ENCODE measurements around the gene CCDC106.

CCDC106 gene

GRCh38 chr19:55686311-55687050 lies 38.5 kb downstream of the CCDC106 start:
- DNase-seq = no peak

- DNase-seq = no peak
Measured at GRCh38 chr19:55687281-55688201, 39.5 kb downstream of the CCDC106 start.

GRCh38 chr19:55688422-55689218 lies 40.6 kb downstream of the CCDC106 start:
- DNase-seq = no peak

- no peak for DNase-seq
Measured at GRCh38 chr19:55689411-55690108, 41.5 kb downstream of the CCDC106 start.

GRCh38 chr19:55690109-55690768 lies 42.2 kb downstream of the CCDC106 start:
- DNase-seq = no peak

- DNase-seq = no peak
Measured at GRCh38 chr19:55690769-55691545, 42.9 kb downstream of the CCDC106 start.

- DNase-seq = peak; percentile 1
Measured at GRCh38 chr19:55691561-55692481, 43.8 kb downstream of the CCDC106 start.

GRCh38 chr19:55692681-55693081 lies 44.7 kb downstream of the CCDC106 start:
- no peak for DNase-seq

GRCh38 chr19:55693336-55693974 lies 45.4 kb downstream of the CCDC106 start:
- no peak for DNase-seq

GRCh38 chr19:55694241-55694655 lies 46.2 kb downstream of the CCDC106 start:
- no peak for DNase-seq

GRCh38 chr19:55694656-55695491 lies 46.9 kb downstream of the CCDC106 start:
- DNase-seq = no peak

- no peak for DNase-seq
Measured at GRCh38 chr19:55695511-55696290, 47.7 kb downstream of the CCDC106 start.

GRCh38 chr19:55696301-55697068 lies 48.5 kb downstream of the CCDC106 start:
- no peak for DNase-seq

- no peak for DNase-seq
Measured at GRCh38 chr19:55697069-55697440, 49.0 kb downstream of the CCDC106 start.

GRCh38 chr19:55697698-55698097 lies 49.7 kb downstream of the CCDC106 start:
- DNase-seq = no peak

GRCh38 chr19:55698256-55698655 lies 50.2 kb downstream of the CCDC106 start:
- no peak for DNase-seq

- no peak for DNase-seq
Measured at GRCh38 chr19:55699221-55699620, 51.2 kb downstream of the CCDC106 start.

Data from CD4-positive, alpha-beta T cell treated with Interleukin-17A for 4 hours (primary cell).